Fibroblast of lung (primary cell): ENCODE measurements around the gene PLXNA4. TPM values are rescaled to one million over a fixed set of nuclear protein-coding genes. Genes with fewer than 3 reads are reported as not detected.

Source experiments
- DNase-seq, 2 donors: peaks; one replicate each; pipeline versions ENCODE4 v3.0.0 to v3.0.0-alpha.2; 2010; ENCODE audit warnings: low read depth in 2 of 2
- H2AFZ ChIP-seq: 2 replicates; pipeline ENCODE4 v1.5.1; 2012; ENCODE audit warnings: low read length, control low read depth, inconsistent platforms
- H3K27ac ChIP-seq: 2 replicates; pipeline ENCODE4 v1.5.1; 2011; ENCODE audit warnings: low read length, control low read depth; ENCODE audit not compliant: insufficient read depth
- H3K27me3 ChIP-seq: 2 replicates; pipeline ENCODE4 v1.5.1; 2011; ENCODE audit warnings: mild to moderate bottlenecking, low read length; ENCODE audit not compliant: control insufficient read depth, insufficient read depth
- H3K36me3 ChIP-seq: 2 replicates; pipeline ENCODE4 v1.5.1; 2011; ENCODE audit warnings: low read length; ENCODE audit not compliant: control insufficient read depth, insufficient read depth
- H3K4me1 ChIP-seq: 2 replicates; pipeline ENCODE4 v1.5.1; 2011; ENCODE audit warnings: low read length; ENCODE audit not compliant: control insufficient read depth, insufficient read depth; ENCODE audit errors: extremely low read depth
- H3K4me2 ChIP-seq: 2 replicates; pipeline ENCODE4 v1.5.1; 2011; ENCODE audit warnings: low read length, control low read depth; ENCODE audit not compliant: insufficient read depth; ENCODE audit errors: extremely low read depth
- H3K4me3 ChIP-seq, 4 experiments: fragments of 200-600 bp in 1 of 4; sonication (generic) in 1 of 4; replicated peaks in 1 of 4; 2 replicates each; pipeline ENCODE4 v1.5.1; 2011 to 2016; ENCODE audit warnings: low read length in 4 of 4, low read depth in 3 of 4, mild to moderate bottlenecking in 3 of 4, control low read depth in 2 of 4, inconsistent platforms in 1 of 4, mixed read lengths in 1 of 4; ENCODE audit not compliant: insufficient read depth in 1 of 4; ENCODE audit errors: control extremely low read depth in 1 of 4
- H3K79me2 ChIP-seq: 2 replicates; pipeline ENCODE4 v1.5.1; 2012; ENCODE audit warnings: mild to moderate bottlenecking, low read length, inconsistent platforms; ENCODE audit not compliant: control insufficient read depth, insufficient read depth
- H3K9ac ChIP-seq: 2 replicates; pipeline ENCODE4 v1.5.1; 2011; ENCODE audit warnings: mild to moderate bottlenecking, low read length, control low read depth; ENCODE audit not compliant: insufficient read depth
- H3K9me3 ChIP-seq: 2 replicates; pipeline ENCODE4 v1.5.1; 2012; ENCODE audit warnings: low read depth, low read length; ENCODE audit not compliant: control insufficient read depth, insufficient read depth
- H4K20me1 ChIP-seq: 2 replicates; pipeline ENCODE4 v1.5.1; 2011; ENCODE audit warnings: low read length; ENCODE audit not compliant: control insufficient read depth, insufficient read depth; ENCODE audit errors: extremely low read depth
- EZH2 ChIP-seq: IDR thresholded peaks from 2 replicates; pipeline ENCODE4 v1.5.1; 2012; ENCODE audit warnings: low read length, control low read depth, mild to moderate bottlenecking; ENCODE audit errors: missing control alignments
- polyA plus RNA-seq, 2 donors: library from polyadenylated mRNA; depleted of rRNA in 1 of 2; stranded (reverse) in 1 of 2; unstranded in 1 of 2; fragments of >200 nt; gene quantifications; 2 replicates each; pipeline ENCODE4 v1.2.1, GENCODE V29; 2011 to 2012; ENCODE audit warnings: missing spikeins in 1 of 2
- total RNA-seq: library from RNA; depleted of rRNA; stranded (reverse); fragments of >200 nt; gene quantifications from 2 replicates; pipeline ENCODE4 v1.2.1, GENCODE V29; 2014
- TF ChIP-seq, protein P1 (sequence below), 2 donors: IDR thresholded peaks in 1 of 2; conservative IDR thresholded peaks in 1 of 2; 1 replicate in 1 of 2; 2 replicates in 1 of 2; pipeline ENCODE4 v1.5.1; 2011 to 2012; ENCODE audit warnings: low read length in 2 of 2, control low read depth in 1 of 2, inconsistent platforms in 1 of 2, low read depth in 1 of 2, mild to moderate bottlenecking in 1 of 2

Gene PLXNA4
- total and polyA plus RNA-seq, 2 donors (not counting 1 experiment from before 2014, with no cell fraction given), result 1.2 to 1.5 TPM

- no peak for DNase-seq
- TF ChIP-seq, protein P1, sequence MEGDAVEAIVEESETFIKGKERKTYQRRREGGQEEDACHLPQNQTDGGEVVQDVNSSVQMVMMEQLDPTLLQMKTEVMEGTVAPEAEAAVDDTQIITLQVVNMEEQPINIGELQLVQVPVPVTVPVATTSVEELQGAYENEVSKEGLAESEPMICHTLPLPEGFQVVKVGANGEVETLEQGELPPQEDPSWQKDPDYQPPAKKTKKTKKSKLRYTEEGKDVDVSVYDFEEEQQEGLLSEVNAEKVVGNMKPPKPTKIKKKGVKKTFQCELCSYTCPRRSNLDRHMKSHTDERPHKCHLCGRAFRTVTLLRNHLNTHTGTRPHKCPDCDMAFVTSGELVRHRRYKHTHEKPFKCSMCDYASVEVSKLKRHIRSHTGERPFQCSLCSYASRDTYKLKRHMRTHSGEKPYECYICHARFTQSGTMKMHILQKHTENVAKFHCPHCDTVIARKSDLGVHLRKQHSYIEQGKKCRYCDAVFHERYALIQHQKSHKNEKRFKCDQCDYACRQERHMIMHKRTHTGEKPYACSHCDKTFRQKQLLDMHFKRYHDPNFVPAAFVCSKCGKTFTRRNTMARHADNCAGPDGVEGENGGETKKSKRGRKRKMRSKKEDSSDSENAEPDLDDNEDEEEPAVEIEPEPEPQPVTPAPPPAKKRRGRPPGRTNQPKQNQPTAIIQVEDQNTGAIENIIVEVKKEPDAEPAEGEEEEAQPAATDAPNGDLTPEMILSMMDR (conservative IDR thresholded peaks at IDR 0.05 in 1 of 2, IDR thresholded peaks at IDR 0.05 in 1 of 2; ENCODE audit: low read depth in 1 of 2, low read length in 2 of 2), result no peak
- TF ChIP-seq EZH2, result no peak
- no peaks in the 10 kb centered on the region for H3K79me2 ChIP-seq
- no peaks in the 10 kb centered on the region for H3K9me3 ChIP-seq
- H3K9ac ChIP-seq, result no peak overlapping the region
- H3K27me3 ChIP-seq, result no peaks in the 10 kb centered on the region
- no peak overlapping the region for H3K4me2 ChIP-seq
- no peak overlapping the region for H3K27ac ChIP-seq
- H2AFZ ChIP-seq, result no peak overlapping the region
- no peak overlapping the region for H3K4me3 ChIP-seq
- no peaks in the 10 kb centered on the region for H4K20me1 ChIP-seq
- no peaks in the 10 kb centered on the region for H3K36me3 ChIP-seq
- no peaks in the 10 kb centered on the region for H3K4me1 ChIP-seq
Measured at GRCh38 chr7:132504852-132505251, 71.4 kb downstream of the PLXNA4 start.

GRCh38 chr7:132504071-132504470 is 72.2 kb downstream of the PLXNA4 start:
- DNase-seq, result no peak
- Histone ChIP-seq H3K9me3 (no peaks in the 10 kb centered on the region), H3K36me3 (no peaks in the 10 kb centered on the region), H2AFZ (no peak overlapping the region), H3K4me1 (no peaks in the 10 kb centered on the region), H3K79me2 (no peaks in the 10 kb centered on the region), H4K20me1 (no peaks in the 10 kb centered on the region), H3K4me3 (no peak overlapping the region), H3K9ac (no peak overlapping the region), H3K27me3 (no peaks in the 10 kb centered on the region), H3K4me2 (no peak overlapping the region), H3K27ac (no peak overlapping the region)
- TF ChIP-seq, protein P1 (conservative IDR thresholded peaks at IDR 0.05 in 1 of 2, IDR thresholded peaks at IDR 0.05 in 1 of 2; ENCODE audit: low read depth in 1 of 2, low read length in 2 of 2), result no peak
- no peak for TF ChIP-seq EZH2

DNA sequence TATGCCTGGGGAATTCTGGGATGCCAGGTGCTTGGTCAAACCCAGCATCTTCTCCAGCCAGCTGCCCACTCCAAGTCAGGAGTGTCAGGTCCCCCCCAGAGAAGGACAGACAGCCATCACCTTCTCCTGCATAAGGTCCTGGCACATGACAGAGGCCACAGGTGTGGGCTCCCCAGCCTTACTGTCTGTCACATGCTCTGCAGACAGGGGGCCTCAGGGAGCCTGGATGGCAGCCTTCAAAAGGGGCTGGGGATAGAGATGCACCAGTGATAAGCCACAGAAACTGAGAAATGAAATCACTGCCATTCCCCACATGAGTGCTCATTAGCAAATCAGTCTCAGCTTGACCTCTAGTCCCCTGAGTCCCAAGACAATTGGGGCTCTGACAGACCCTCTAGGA is 72.9 kb downstream of the PLXNA4 start:
- Histone ChIP-seq H3K9ac (no peak overlapping the region), H3K27ac (no peak overlapping the region), H3K4me3 (no peak overlapping the region), H3K36me3 (no peaks in the 10 kb centered on the region), H3K9me3 (no peaks in the 10 kb centered on the region), H3K79me2 (no peaks in the 10 kb centered on the region), H3K27me3 (no peaks in the 10 kb centered on the region), H2AFZ (no peak overlapping the region), H3K4me2 (no peak overlapping the region), H4K20me1 (no peaks in the 10 kb centered on the region), H3K4me1 (no peaks in the 10 kb centered on the region)
- TF ChIP-seq EZH2, result no peak
- TF ChIP-seq, protein P1 (conservative IDR thresholded peaks at IDR 0.05 in 1 of 2, IDR thresholded peaks at IDR 0.05 in 1 of 2; ENCODE audit: low read depth in 1 of 2, low read length in 2 of 2), result no peak
- DNase-seq, result no peak
